B cell (primary cell): ENCODE data around the gene EPB41L3. TPM values are rescaled to one million over a fixed set of nuclear protein-coding genes. Genes with fewer than 3 reads are reported as not detected.

Experiments
- ATAC-seq: fragments of 200-7000 bp; cut with Tn5 transposase; one replicate; pipeline ENCODE4 v1.10.0; 2021; ENCODE audit warnings: low read depth, mild to moderate bottlenecking, moderate number of reproducible peaks, moderate library complexity
- CTCF ChIA-PET: fragments of 350-600 bp; sonication (Branson Sonifier 250); formaldehyde crosslinking; loops from one replicate; lab custom pipeline; 2021; ENCODE audit warnings: antibody characterized with exemption, inconsistent platforms; lab: Charles Lee
- POLR2A ChIA-PET: fragments of 350-600 bp; sonication (Branson Sonifier 250); formaldehyde crosslinking; loops from one replicate; lab custom pipeline; 2021; ENCODE audit warnings: antibody characterized with exemption; lab: Charles Lee
- DNase-seq: peaks from one replicate; pipeline ENCODE4 v3.0.0; 2013
- H2AFZ ChIP-seq: 2 replicates; pipeline ENCODE4 v1.6.1; 2012; ENCODE audit warnings: mild to moderate bottlenecking, low read depth, low read length; ENCODE audit not compliant: insufficient read depth, poor library complexity, severe bottlenecking
- H3K27ac ChIP-seq, 2 donors: 1 replicate in 1 of 2; 2 replicates in 1 of 2; pipeline ENCODE4 v1.5.1; 2012 to 2013; ENCODE audit warnings: low read length in 2 of 2, mild to moderate bottlenecking in 2 of 2, moderate library complexity in 1 of 2
- H3K27me3 ChIP-seq, 4 experiments: fragments of 200-600 bp in 1 of 4; sonication (generic) in 1 of 4; replicated peaks in 1 of 4; 1 replicate in 2 of 4; 2 replicates in 2 of 4; pipeline versions ENCODE4 v1.6.1 to v1.7.0; 2013 to 2016; ENCODE audit warnings: low read length in 3 of 4, mild to moderate bottlenecking in 2 of 4, mixed read lengths in 1 of 4, moderate library complexity in 1 of 4; ENCODE audit not compliant: insufficient read depth in 4 of 4, control insufficient read depth in 3 of 4; ENCODE audit errors: control extremely low read depth in 1 of 4
- H3K36me3 ChIP-seq, 2 experiments: replicated peaks in 1 of 2; 1 replicate in 1 of 2; 2 replicates in 1 of 2; pipeline versions ENCODE4 v1.6.1 to v1.7.1; 2013; ENCODE audit warnings: low read length in 1 of 2; ENCODE audit not compliant: insufficient read depth in 2 of 2, control insufficient read depth in 1 of 2; ENCODE audit errors: control extremely low read depth in 1 of 2, extremely low read depth in 1 of 2
- H3K4me1 ChIP-seq, 2 donors: fragments of 200-600 bp in 1 of 2; sonication (generic) in 1 of 2; 1 replicate in 1 of 2; 2 replicates in 1 of 2; pipeline versions ENCODE4 v1.5.1 to v1.6.1; 2013 to 2017; ENCODE audit warnings: low read length in 2 of 2; ENCODE audit not compliant: control insufficient read depth in 2 of 2, insufficient read depth in 2 of 2
- H3K4me2 ChIP-seq: replicated peaks from 2 replicates; pipeline ENCODE3; 2012; ENCODE audit warnings: mild to moderate bottlenecking, low read depth, low read length; ENCODE audit not compliant: poor library complexity, severe bottlenecking
- H3K4me3 ChIP-seq, 5 experiments: fragments of 200-600 bp in 1 of 5; sonication (generic) in 1 of 5; 1 replicate in 3 of 5; 2 replicates in 2 of 5; pipeline versions ENCODE4 v1.5.1 to v1.7.0; 2011 to 2016; ENCODE audit warnings: low read length in 4 of 5, mild to moderate bottlenecking in 4 of 5, low read depth in 2 of 5, control low read depth in 1 of 5, moderate library complexity in 1 of 5; ENCODE audit not compliant: insufficient read depth in 1 of 5; ENCODE audit errors: control extremely low read depth in 1 of 5, extremely low read depth in 1 of 5
- H3K79me2 ChIP-seq: fragments of 200-600 bp; sonication (generic); one replicate; pipeline ENCODE4 v1.6.0; 2016; ENCODE audit warnings: low read length; ENCODE audit not compliant: control insufficient read depth, insufficient read depth
- H3K9ac ChIP-seq: fragments of 200-600 bp; sonication (generic); 2 replicates; pipeline ENCODE4 v1.6.1; 2017; ENCODE audit warnings: mild to moderate bottlenecking, low read length, moderate library complexity
- H3K9me3 ChIP-seq, 3 donors: one replicate each; pipeline versions ENCODE4 v1.6.1 to v1.7.1; 2013; ENCODE audit warnings: low read length in 2 of 3; ENCODE audit not compliant: control insufficient read depth in 2 of 3, insufficient read depth in 1 of 3; ENCODE audit errors: control extremely low read depth in 1 of 3
- H4K20me1 ChIP-seq: 2 replicates; pipeline ENCODE4 v1.6.0; 2012; ENCODE audit warnings: mild to moderate bottlenecking, low read length; ENCODE audit not compliant: insufficient read depth, control insufficient read depth, poor library complexity, severe bottlenecking
- H3K27ac Mint-ChIP-seq: one replicate; pipeline ENCODE4 v1.8.0; 2021; ENCODE audit warnings: mixed read lengths
- H3K27me3 Mint-ChIP-seq: one replicate; pipeline ENCODE4 v1.8.0; 2021; ENCODE audit warnings: mixed read lengths
- H3K4me1 Mint-ChIP-seq: one replicate; pipeline ENCODE4 v1.8.0; 2021; ENCODE audit warnings: mixed read lengths
- H3K4me3 Mint-ChIP-seq: one replicate; pipeline ENCODE4 v1.8.0; 2021; ENCODE audit warnings: mixed read lengths
- H3K9me3 Mint-ChIP-seq: one replicate; pipeline ENCODE4 v1.8.0; 2022; ENCODE audit warnings: mixed read lengths; ENCODE audit not compliant: insufficient read depth
- EZH2 ChIP-seq: IDR thresholded peaks from 2 replicates; pipeline ENCODE4 v1.6.1; 2012; ENCODE audit warnings: borderline replicate concordance, low read depth, mild to moderate bottlenecking, moderate library complexity, low read length; ENCODE audit not compliant: insufficient read depth, poor library complexity, severe bottlenecking
- WGBS: methylation state at CpG from one replicate; pipeline ENCODE4 v1.1.5; 2013; ENCODE audit warnings: missing lambda C conversion rate; ENCODE audit not compliant: insufficient coverage; 5-methylcytosine and 5-hydroxymethylcytosine counted together
- intact Hi-C: fragments of 100-400 bp; cut with micrococcal nuclease; formaldehyde crosslinking; loops from one replicate; pipeline ENCODE4 v1.10.0; 2022
- polyA plus RNA-seq: library from polyadenylated mRNA; depleted of rRNA; stranded (reverse); fragments of >200 nt; gene quantifications from 2 replicates; pipeline ENCODE4 v1.2.3, GENCODE V29; 2012
- total RNA-seq, 2 donors: library from RNA; stranded (reverse); fragments of 120-200 nt in 1 of 2; gene quantifications; 1 replicate in 1 of 2; 2 replicates in 1 of 2; pipeline versions ENCODE4 v1.2.3 to v1.2.4, GENCODE V29; 2013 to 2022
- TF ChIP-seq, protein P1 (sequence below): fragments of 200-600 bp; IDR thresholded peaks from one replicate; pipeline ENCODE4 v1.8.0; 2022; ENCODE audit warnings: antibody characterized with exemption, mild to moderate bottlenecking

EPB41L3 gene
- total and polyA plus RNA-seq, 2 donors (not counting 1 experiment from before 2014, with no cell fraction given) = 0.57 to 0.58 TPM

DNA sequence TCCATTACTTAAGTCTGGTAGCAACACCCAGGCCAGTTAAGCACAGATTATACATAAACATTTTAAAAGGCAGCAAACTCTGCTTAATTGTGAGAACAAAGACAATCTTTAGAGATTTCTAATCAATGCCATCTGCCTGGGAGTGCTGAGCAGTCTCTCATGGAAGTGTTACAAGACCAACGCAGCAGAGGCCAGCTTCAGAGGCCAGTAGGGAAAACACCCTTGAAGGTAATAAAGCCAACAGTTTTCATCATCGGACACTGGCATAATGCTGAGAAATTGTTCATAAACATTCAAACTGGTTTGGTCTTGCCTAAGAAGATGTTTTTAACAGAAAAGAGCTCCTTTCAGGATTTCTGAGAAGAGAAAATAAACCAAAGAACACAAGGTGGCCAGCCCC is 35.0 kb downstream of the EPB41L3 start:
- Histone ChIP-seq H4K20me1 (no peaks in the 10 kb centered on the region), H2AFZ (no peak overlapping the region), H3K36me3 (no peaks in the 10 kb centered on the region), H3K27me3 (no peaks in the 10 kb centered on the region), H3K4me3 (no peak overlapping the region), H3K9ac (no peak overlapping the region), H3K27ac (no peak overlapping the region), H3K9me3 (no peaks in the 10 kb centered on the region), H3K4me2 (no peak overlapping the region), H3K4me1 (no peaks in the 10 kb centered on the region), H3K79me2 (no peaks in the 10 kb centered on the region)
- no peak overlapping the region for H3K27ac Mint-ChIP-seq
- TF ChIP-seq EZH2 = no peak
- TF ChIP-seq, protein P1, sequence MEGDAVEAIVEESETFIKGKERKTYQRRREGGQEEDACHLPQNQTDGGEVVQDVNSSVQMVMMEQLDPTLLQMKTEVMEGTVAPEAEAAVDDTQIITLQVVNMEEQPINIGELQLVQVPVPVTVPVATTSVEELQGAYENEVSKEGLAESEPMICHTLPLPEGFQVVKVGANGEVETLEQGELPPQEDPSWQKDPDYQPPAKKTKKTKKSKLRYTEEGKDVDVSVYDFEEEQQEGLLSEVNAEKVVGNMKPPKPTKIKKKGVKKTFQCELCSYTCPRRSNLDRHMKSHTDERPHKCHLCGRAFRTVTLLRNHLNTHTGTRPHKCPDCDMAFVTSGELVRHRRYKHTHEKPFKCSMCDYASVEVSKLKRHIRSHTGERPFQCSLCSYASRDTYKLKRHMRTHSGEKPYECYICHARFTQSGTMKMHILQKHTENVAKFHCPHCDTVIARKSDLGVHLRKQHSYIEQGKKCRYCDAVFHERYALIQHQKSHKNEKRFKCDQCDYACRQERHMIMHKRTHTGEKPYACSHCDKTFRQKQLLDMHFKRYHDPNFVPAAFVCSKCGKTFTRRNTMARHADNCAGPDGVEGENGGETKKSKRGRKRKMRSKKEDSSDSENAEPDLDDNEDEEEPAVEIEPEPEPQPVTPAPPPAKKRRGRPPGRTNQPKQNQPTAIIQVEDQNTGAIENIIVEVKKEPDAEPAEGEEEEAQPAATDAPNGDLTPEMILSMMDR = no peak
- ATAC-seq = no peak
- intact Hi-C loops = no loop called here
- no peaks in the 10 kb centered on the region for H3K9me3 Mint-ChIP-seq
- DNase-seq = no peak
- ChIA-PET POLR2A (no interaction called here), CTCF (no interaction called here)
- H3K4me1 Mint-ChIP-seq = no peaks in the 10 kb centered on the region
- 94% methylated on average over 2 of the region's 2 CpGs for WGBS
- no peak overlapping the region for H3K4me3 Mint-ChIP-seq
- H3K27me3 Mint-ChIP-seq = peaks cover 26% of the 10 kb centered on the region

DNA sequence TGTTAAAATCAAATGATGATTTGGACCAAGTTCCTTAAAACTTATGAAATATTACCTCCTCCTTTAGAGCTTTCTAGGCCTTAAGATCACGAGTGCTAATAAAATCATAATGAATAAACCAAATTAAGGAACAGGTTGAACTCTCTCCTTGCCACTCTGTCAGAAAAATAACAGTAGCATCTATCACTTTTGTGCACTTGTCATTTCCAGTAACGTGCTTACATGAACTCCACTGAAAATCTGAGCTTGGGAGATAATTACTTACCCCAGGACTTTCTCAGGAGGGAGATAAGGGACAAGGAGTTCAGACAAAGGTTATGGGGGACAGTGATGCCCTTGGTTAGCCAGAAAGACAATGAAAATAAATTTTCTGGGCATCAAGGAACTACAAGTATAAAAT is 36.0 kb downstream of the EPB41L3 start:
- H3K4me1 Mint-ChIP-seq = no peaks in the 10 kb centered on the region
- ATAC-seq (no peak), DNase-seq (no peak)
- H3K4me3 Mint-ChIP-seq = no peak overlapping the region
- H3K4me3 ChIP-seq = no peak overlapping the region
- H3K27ac ChIP-seq = no peak overlapping the region
- WGBS = no CpG with 5 or more reads among the region's 2 CpGs
- H3K27me3 Mint-ChIP-seq = peaks cover 26% of the 10 kb centered on the region
- H3K79me2 ChIP-seq = no peaks in the 10 kb centered on the region
- intact Hi-C loops = no loop called here
- POLR2A ChIA-PET = no interaction called here
- no peak overlapping the region for H2AFZ ChIP-seq
- H3K9me3 Mint-ChIP-seq = no peaks in the 10 kb centered on the region
- TF ChIP-seq, protein P1 = no peak
- no peak for TF ChIP-seq EZH2
- no peaks in the 10 kb centered on the region for H3K4me1 ChIP-seq
- no peak overlapping the region for H3K4me2 ChIP-seq
- H3K27me3 ChIP-seq = no peaks in the 10 kb centered on the region
- no peak overlapping the region for H3K9ac ChIP-seq
- no peaks in the 10 kb centered on the region for H3K36me3 ChIP-seq
- H3K27ac Mint-ChIP-seq = no peak overlapping the region
- H3K9me3 ChIP-seq = no peaks in the 10 kb centered on the region
- CTCF ChIA-PET = no interaction called here
- no peaks in the 10 kb centered on the region for H4K20me1 ChIP-seq
